Esophagus mucosa (tissue), 1 donor: ENCODE measurements around the gene CLDN2. TPM values are rescaled to one million over a fixed set of nuclear protein-coding genes. Genes with fewer than 3 reads are reported as not detected.

Experiments
- ATAC-seq: fragments of 200-7000 bp; cut with Tn5 transposase; one replicate; pipeline ENCODE4 v1.9.1; 2020
- total RNA-seq: library from RNA; stranded (reverse); gene quantifications from one replicate; pipeline ENCODE4 v1.2.4, GENCODE V29; 2023
- donor health status: DM: yes; HTN: yes; CAD: no.

CLDN2 gene
- total RNA-seq, 1 donor from 2014 or later = not detected

GRCh38 chrX:106927023-106927422 lies 6.8 kb downstream of the CLDN2 start:
- ATAC-seq = no peak

GRCh38 chrX:106927700-106928099 lies 7.5 kb downstream of the CLDN2 start:
- ATAC-seq = no peak

GRCh38 chrX:106928227-106928626 lies 8.0 kb downstream of the CLDN2 start:
- no peak for ATAC-seq

- no peak for ATAC-seq
Measured at GRCh38 chrX:106931831-106932491, 11.8 kb downstream of the CLDN2 start.

- no peak for ATAC-seq
Measured at GRCh38 chrX:106932492-106932923, 12.3 kb downstream of the CLDN2 start.

GRCh38 chrX:106932960-106933537 lies 12.8 kb downstream of the CLDN2 start:
- no peak for ATAC-seq

- ATAC-seq = no peak
Measured at GRCh38 chrX:106933538-106933961, 13.3 kb downstream of the CLDN2 start.

GRCh38 chrX:106935175-106935574 lies 15.0 kb downstream of the CLDN2 start:
- no peak for ATAC-seq

- no peak for ATAC-seq
Measured at GRCh38 chrX:106936246-106936645, 16.0 kb downstream of the CLDN2 start.

- no peak for ATAC-seq
Measured at GRCh38 chrX:106939566-106939965, 19.4 kb downstream of the CLDN2 start.

GRCh38 chrX:106940068-106940467 lies 19.9 kb downstream of the CLDN2 start:
- no peak for ATAC-seq

GRCh38 chrX:106946464-106946863 lies 26.3 kb downstream of the CLDN2 start:
- no peak for ATAC-seq

- no peak for ATAC-seq
Measured at GRCh38 chrX:106948641-106949040, 28.4 kb downstream of the CLDN2 start.

- ATAC-seq = no peak
Measured at GRCh38 chrX:106949366-106949765, 29.2 kb downstream of the CLDN2 start.

GRCh38 chrX:106950381-106950780 lies 30.2 kb downstream of the CLDN2 start:
- no peak for ATAC-seq

GRCh38 chrX:106951230-106951629 lies 31.0 kb downstream of the CLDN2 start:
- no peak for ATAC-seq

GRCh38 chrX:106952089-106952488 lies 31.9 kb downstream of the CLDN2 start:
- ATAC-seq = no peak

GRCh38 chrX:106952538-106952937 lies 32.3 kb downstream of the CLDN2 start:
- no peak for ATAC-seq

- no peak for ATAC-seq
Measured at GRCh38 chrX:106952988-106953387, 32.8 kb downstream of the CLDN2 start.

- ATAC-seq = no peak
Measured at GRCh38 chrX:106954041-106954440, 33.8 kb downstream of the CLDN2 start.

- no peak for ATAC-seq
Measured at GRCh38 chrX:106955004-106955772, 35.0 kb downstream of the CLDN2 start.

GRCh38 chrX:106957856-106958255 lies 37.7 kb downstream of the CLDN2 start:
- no peak for ATAC-seq

GRCh38 chrX:106959901-106960300 lies 39.7 kb downstream of the CLDN2 start:
- no peak for ATAC-seq

GRCh38 chrX:106963111-106963510 lies 42.9 kb downstream of the CLDN2 start:
- no peak for ATAC-seq
